Tibial nerve (tissue), 4 donors: ENCODE data around the gene STING1. TPM values are rescaled to one million over a fixed set of nuclear protein-coding genes. Genes with fewer than 3 reads are reported as not detected.

Experiments
- DNase-seq, 2 donors: peaks; one replicate each; pipeline ENCODE4 v3.0.0-alpha.2; 2019; ENCODE audit warnings: low spot score in 2 of 2
- H3K27ac ChIP-seq, 4 donors: fragments of 200-600 bp; sonication (generic) in 3 of 4; one replicate each; pipeline ENCODE4 v1.5.1; 2017 to 2019; ENCODE audit warnings: mild to moderate bottlenecking in 1 of 4
- H3K27me3 ChIP-seq, 2 donors: fragments of 200-600 bp; sonication (generic) in 1 of 2; one replicate each; pipeline versions ENCODE4 v1.5.1 to v1.6.0; 2017 to 2019
- H3K36me3 ChIP-seq, 3 donors: fragments of 200-600 bp; sonication (generic); one replicate each; pipeline ENCODE4 v1.5.1; 2018 to 2019
- H3K4me1 ChIP-seq, 4 donors: fragments of 200-600 bp; sonication (generic) in 3 of 4; one replicate each; pipeline ENCODE4 v1.5.1; 2017 to 2019
- H3K4me3 ChIP-seq, 4 donors: fragments of 200-600 bp; sonication (generic) in 3 of 4; one replicate each; pipeline ENCODE4 v1.5.1; 2017 to 2019; ENCODE audit warnings: mild to moderate bottlenecking in 1 of 4, moderate library complexity in 1 of 4
- H3K9me3 ChIP-seq, 4 donors: fragments of 200-600 bp; sonication (generic) in 3 of 4; one replicate each; pipeline ENCODE4 v1.5.1; 2017 to 2019
- CTCF ChIP-seq, 5 experiments: fragments of 200-600 bp in 3 of 5; fragments of 450-650 bp in 2 of 5; sonication (generic) in 3 of 5; IDR thresholded peaks; one replicate each; pipeline ENCODE4 v1.5.1; 2016 to 2019; ENCODE audit warnings: antibody characterized with exemption in 5 of 5, mild to moderate bottlenecking in 3 of 5, moderate library complexity in 2 of 5
- EP300 ChIP-seq, 2 donors: sonication (generic); formaldehyde crosslinking; IDR thresholded peaks; one replicate each; pipeline ENCODE4 v1.6.1; 2017; ENCODE audit warnings: antibody characterized with exemption in 2 of 2, mild to moderate bottlenecking in 1 of 2
- POLR2A ChIP-seq, 2 donors: fragments of 450-650 bp; IDR thresholded peaks; one replicate each; pipeline ENCODE4 v1.6.1; 2017; ENCODE audit warnings: antibody characterized with exemption in 2 of 2, mild to moderate bottlenecking in 2 of 2, moderate library complexity in 2 of 2
- WGBS, 2 donors: methylation state at CpG; one replicate each; pipeline ENCODE4 v1.1.5; 2018; 5-methylcytosine and 5-hydroxymethylcytosine counted together
- total RNA-seq, 4 donors: library from RNA; depleted of rRNA; stranded (reverse); fragments of >200 nt; gene quantifications; one replicate each; pipeline ENCODE4 v1.1.0, GENCODE V29; 2016

Gene STING1
- total RNA-seq, 4 donors from 2014 or later, result 48.1 to 102 (median 73.1) TPM

- Histone ChIP-seq H3K9me3 (no peaks in the 10 kb centered on the region), H3K4me3 (no peak overlapping the region), H3K27ac (no peak overlapping the region), H3K36me3 (no peaks in the 10 kb centered on the region), H3K27me3 (no peaks in the 10 kb centered on the region), H3K4me1 (no peaks in the 10 kb centered on the region)
- WGBS, 2 donors, result 58 to 68% methylated on average over 2 of the region's 2 CpGs
- no peak for DNase-seq
- TF ChIP-seq EP300 (IDR thresholded peaks at IDR 0.05) (no peak), POLR2A (IDR thresholded peaks at IDR 0.05) (no peak), CTCF (IDR thresholded peaks at IDR 0.05) (no peak)
Measured at GRCh38 chr5:139524940-139525585, 42.5 kb upstream of the STING1 start.

- Histone ChIP-seq H3K9me3 (no peaks in the 10 kb centered on the region), H3K4me3 (no peak overlapping the region), H3K27ac (no peak overlapping the region), H3K27me3 (no peaks in the 10 kb centered on the region), H3K4me1 (no peaks in the 10 kb centered on the region), H3K36me3 (no peaks in the 10 kb centered on the region)
- WGBS, 2 donors, result 62 to 65% methylated on average over 4 of the region's 4 CpGs
- no peak for DNase-seq
- no peak for TF ChIP-seq CTCF (IDR thresholded peaks at IDR 0.05)
- TF ChIP-seq POLR2A (IDR thresholded peaks at IDR 0.05), result no peak
Measured at GRCh38 chr5:139524446-139524845, 41.9 kb upstream of the STING1 start.

GRCh38 chr5:139523635-139524445, 41.3 kb upstream of the STING1 start:
- DNase-seq, result no peak
- Histone ChIP-seq H3K27ac (no peak overlapping the region), H3K4me1 (no peaks in the 10 kb centered on the region), H3K36me3 (no peaks in the 10 kb centered on the region), H3K9me3 (no peaks in the 10 kb centered on the region), H3K4me3 (no peak overlapping the region), H3K27me3 (no peaks in the 10 kb centered on the region)
- TF ChIP-seq EP300 (IDR thresholded peaks at IDR 0.05) (no peak), CTCF (IDR thresholded peaks at IDR 0.05) (no peak), POLR2A (IDR thresholded peaks at IDR 0.05) (no peak)
- WGBS, 2 donors, result 65 to 70% methylated on average over 10 of the region's 10 CpGs

GRCh38 chr5:139517683-139518564, 35.4 kb upstream of the STING1 start:
- 6 to 7% methylated on average over 39 to 53 of the region's 56 CpGs for WGBS, 2 donors
- Histone ChIP-seq H3K27ac (peak overlapping the region; percentile 78 to 96 (median 86)), H3K4me3 (peak overlapping the region; percentile 42 to 69 (median 46)), H3K4me1 (peaks cover 0 to 20% (median 0%) of the 10 kb centered on the region in 4 donors), H3K9me3 (no peaks in the 10 kb centered on the region), H3K27me3 (no peaks in the 10 kb centered on the region), H3K36me3 (no peaks in the 10 kb centered on the region)
- TF ChIP-seq POLR2A (IDR thresholded peaks at IDR 0.05) (peak; percentile 34 to 63), CTCF (IDR thresholded peaks at IDR 0.05) (peak; percentile 97 to 99 (median 99)), EP300 (IDR thresholded peaks at IDR 0.05) (peak; percentile 78 to 94)
- peak; percentile 91 to 95 for DNase-seq
